Type B pancreatic cell (in vitro differentiated cells): ENCODE results near the gene ACAD9. TPM values are rescaled to one million over a fixed set of nuclear protein-coding genes. Genes with fewer than 3 reads are reported as not detected.

Source experiments
- DNase-seq: peaks from one replicate; pipeline ENCODE4 v3.0.0; 2021; ENCODE audit warnings: mixed read lengths; ENCODE audit not compliant: unreplicated experiment; ENCODE audit errors: extremely low spot score
- H3K27ac Mint-ChIP-seq: 2 replicates; pipeline ENCODE4 v1.8.0; 2021; ENCODE audit warnings: mild to moderate bottlenecking, mixed read lengths
- H3K27me3 Mint-ChIP-seq: 2 replicates; pipeline ENCODE4 v1.8.0; 2021; ENCODE audit warnings: mixed read lengths
- H3K36me3 Mint-ChIP-seq: 2 replicates; pipeline ENCODE4 v1.8.0; 2021; ENCODE audit warnings: mixed read lengths
- H3K4me1 Mint-ChIP-seq: one replicate; pipeline ENCODE4 v1.8.0; 2021; ENCODE audit warnings: mixed read lengths; ENCODE audit not compliant: unreplicated experiment
- H3K4me3 Mint-ChIP-seq: 2 replicates; pipeline ENCODE4 v1.8.0; 2021; ENCODE audit warnings: mild to moderate bottlenecking, mixed read lengths
- H3K9me3 Mint-ChIP-seq: 2 replicates; pipeline ENCODE4 v1.8.0; 2021; ENCODE audit warnings: mixed read lengths
- CTCF ChIP-seq: fragments of 200-600 bp; sonication (generic); conservative IDR thresholded peaks from 2 replicates; pipeline ENCODE4 v1.5.0; 2021; ENCODE audit warnings: antibody characterized with exemption, mild to moderate bottlenecking
- total RNA-seq: library from RNA; stranded (reverse); gene quantifications from 2 replicates; pipeline ENCODE4 v1.2.1, GENCODE V29; 2021; ENCODE audit warnings: low replicate concordance

ACAD9 gene
- total RNA-seq, 1 donor from 2014 or later = 56.1 TPM

DNA sequence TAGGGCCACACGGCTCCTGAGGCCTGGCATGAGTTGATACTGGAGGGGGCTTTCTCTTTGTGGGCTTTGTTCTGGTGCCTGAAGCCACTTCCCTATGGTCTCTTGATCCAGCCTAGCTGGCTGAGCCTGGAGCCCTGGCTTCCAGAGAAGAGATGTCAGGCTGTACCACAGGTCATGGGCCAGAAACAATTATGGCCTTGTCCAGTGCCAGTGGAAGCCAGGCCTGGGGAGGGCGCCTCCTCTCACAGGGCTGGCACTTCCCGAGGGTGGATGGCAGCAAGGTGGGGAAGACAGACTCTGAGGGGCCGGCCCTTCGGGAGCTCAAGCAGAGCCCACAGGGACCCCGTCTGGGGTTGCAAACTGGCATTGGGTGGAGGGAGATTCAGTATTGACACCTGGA is 34.9 kb upstream of the ACAD9 start:
- H3K36me3 Mint-ChIP-seq = no peaks in the 10 kb centered on the region
- no peak overlapping the region for H3K27ac Mint-ChIP-seq
- H3K9me3 Mint-ChIP-seq = no peaks in the 10 kb centered on the region
- no peak overlapping the region for H3K4me3 Mint-ChIP-seq
- no peak for TF ChIP-seq CTCF
- H3K4me1 Mint-ChIP-seq = peaks cover 9% of the 10 kb centered on the region
- DNase-seq = no peak
- H3K27me3 Mint-ChIP-seq = no peaks in the 10 kb centered on the region

DNA sequence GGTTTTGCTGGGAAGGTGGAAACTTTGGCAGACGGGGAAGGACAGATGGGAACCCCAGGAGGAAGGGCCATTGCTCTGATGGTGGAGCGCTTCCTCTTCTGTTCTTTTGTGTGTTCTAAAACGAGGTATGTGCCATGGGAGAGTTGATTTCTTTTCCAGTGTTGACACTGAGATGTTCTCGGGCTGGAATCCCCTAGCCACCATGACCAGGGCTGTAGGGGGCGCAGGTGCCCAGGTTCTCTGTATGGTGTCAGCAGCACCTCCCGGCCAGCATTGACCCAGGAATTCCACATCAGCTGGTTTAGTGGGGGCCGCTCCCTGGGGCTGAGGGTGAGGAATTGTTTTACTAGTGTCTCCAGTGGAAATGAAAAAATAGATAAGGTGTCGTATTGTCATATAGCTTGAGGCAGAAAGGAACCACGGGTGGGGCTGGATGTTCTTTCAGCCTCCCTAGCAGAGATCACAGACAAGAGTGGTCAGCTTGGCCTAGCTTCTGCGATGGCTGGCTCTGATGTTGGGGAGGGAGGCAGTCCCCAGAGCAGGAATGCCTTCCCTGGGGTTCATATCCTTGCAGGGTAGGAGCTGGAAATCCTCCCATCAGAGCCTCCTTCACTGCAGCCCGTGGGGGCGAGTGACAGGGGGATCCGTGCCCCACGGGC is 34.2 kb upstream of the ACAD9 start:
- peaks cover 9% of the 10 kb centered on the region for H3K4me1 Mint-ChIP-seq
- peak overlapping the region; percentile 78 for H3K27ac Mint-ChIP-seq
- H3K9me3 Mint-ChIP-seq = no peaks in the 10 kb centered on the region
- H3K27me3 Mint-ChIP-seq = no peaks in the 10 kb centered on the region
- no peaks in the 10 kb centered on the region for H3K36me3 Mint-ChIP-seq
- H3K4me3 Mint-ChIP-seq = peak overlapping the region; percentile 78
- TF ChIP-seq CTCF = no peak
- DNase-seq = no peak

GRCh38 chr3:128845778-128846485 is 33.5 kb upstream of the ACAD9 start:
- H3K4me3 Mint-ChIP-seq = peak overlapping the region; percentile 86
- H3K36me3 Mint-ChIP-seq = no peaks in the 10 kb centered on the region
- TF ChIP-seq CTCF = peak; percentile 76
- DNase-seq = peak; percentile 79
- peak overlapping the region; percentile 63 for H3K27ac Mint-ChIP-seq
- peaks cover 9% of the 10 kb centered on the region for H3K4me1 Mint-ChIP-seq
- no peaks in the 10 kb centered on the region for H3K9me3 Mint-ChIP-seq
- no peaks in the 10 kb centered on the region for H3K27me3 Mint-ChIP-seq

- no peaks in the 10 kb centered on the region for H3K36me3 Mint-ChIP-seq
- no peak overlapping the region for H3K27ac Mint-ChIP-seq
- H3K4me1 Mint-ChIP-seq = peaks cover 9% of the 10 kb centered on the region
- TF ChIP-seq CTCF = no peak
- peak overlapping the region; percentile 86 for H3K4me3 Mint-ChIP-seq
- no peaks in the 10 kb centered on the region for H3K9me3 Mint-ChIP-seq
- H3K27me3 Mint-ChIP-seq = no peaks in the 10 kb centered on the region
- no peak for DNase-seq
Observed at GRCh38 chr3:128846486-128846891, 32.9 kb upstream of the ACAD9 start.

DNA sequence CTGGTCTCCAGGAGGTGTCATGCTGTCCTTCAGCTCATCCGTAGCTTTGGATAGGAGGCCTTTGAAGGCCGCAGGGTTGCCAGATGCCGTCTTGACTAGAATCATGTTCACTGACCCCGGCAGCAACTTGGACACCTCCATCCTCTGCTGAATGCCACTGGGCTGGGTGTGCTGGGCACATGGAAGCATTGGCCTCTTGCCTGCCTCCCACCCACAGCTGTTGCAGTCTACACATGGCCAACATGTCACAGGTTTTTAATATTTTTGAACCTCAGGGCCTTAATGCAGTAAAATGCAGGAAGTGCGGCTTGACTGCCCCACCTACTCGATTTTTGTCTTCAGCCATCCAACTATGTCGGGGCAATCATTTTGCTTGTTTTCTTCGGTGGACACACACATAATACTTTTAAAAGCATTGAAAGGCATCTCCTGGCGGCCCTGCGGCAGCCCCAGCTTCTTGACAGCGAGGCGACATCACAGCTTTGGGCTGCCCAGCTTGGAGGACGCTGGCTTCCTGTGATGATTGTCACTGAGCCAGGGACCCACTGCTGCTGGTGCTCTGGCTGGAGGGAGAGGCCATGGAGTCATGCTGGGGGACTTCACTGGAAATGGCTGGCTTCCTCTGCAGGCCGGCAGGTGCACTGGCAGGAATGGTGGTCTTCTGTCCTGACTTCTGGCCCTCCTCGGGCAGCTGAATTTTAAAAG is 31.6 kb upstream of the ACAD9 start:
- Mint-ChIP-seq H3K27ac (no peak overlapping the region), H3K9me3 (no peaks in the 10 kb centered on the region), H3K4me1 (peaks cover 9% of the 10 kb centered on the region), H3K4me3 (no peak overlapping the region), H3K36me3 (no peaks in the 10 kb centered on the region), H3K27me3 (no peaks in the 10 kb centered on the region)
- TF ChIP-seq CTCF = no peak
- DNase-seq = no peak
